Measurements from ENCODE around the gene LRRC26.
A peak's percentile ranks its signal among the peaks of the same experiment; 100 is the strongest.

LRRC26 gene

GRCh38 chr9:137150617-137151457, 19.0 kb downstream of the LRRC26 start:
- DNase-seq (ENCODE audit: low read depth in 2 of 2) = peak in 1 of 2 donors; percentile 29

- DNase-seq (ENCODE audit: low read depth in 2 of 2) = no peak
These were observed 19.8 kb downstream of the LRRC26 start for GRCh38 chr9:137149942-137150616.

GRCh38 chr9:137149363-137149762, 20.5 kb downstream of the LRRC26 start:
- no peak for DNase-seq (ENCODE audit: low read depth in 2 of 2)

GRCh38 chr9:137148661-137149060, 21.2 kb downstream of the LRRC26 start:
- no peak for DNase-seq (ENCODE audit: low read depth in 2 of 2)

GRCh38 chr9:137148242-137148641, 21.6 kb downstream of the LRRC26 start:
- DNase-seq (ENCODE audit: low read depth in 2 of 2) = no peak

- no peak for DNase-seq (ENCODE audit: low read depth in 2 of 2)
These were observed 22.1 kb downstream of the LRRC26 start for GRCh38 chr9:137147793-137148160.

GRCh38 chr9:137147091-137147792, 22.6 kb downstream of the LRRC26 start:
- DNase-seq (ENCODE audit: low read depth in 2 of 2) = no peak

GRCh38 chr9:137146527-137146918, 23.3 kb downstream of the LRRC26 start:
- no peak for DNase-seq (ENCODE audit: low read depth in 2 of 2)

GRCh38 chr9:137145731-137146526, 23.9 kb downstream of the LRRC26 start:
- no peak for DNase-seq (ENCODE audit: low read depth in 2 of 2)

GRCh38 chr9:137143459-137143858, 26.4 kb downstream of the LRRC26 start:
- DNase-seq (ENCODE audit: low read depth in 2 of 2) = no peak

GRCh38 chr9:137141976-137142936, 27.6 kb downstream of the LRRC26 start:
- no peak for DNase-seq (ENCODE audit: low read depth in 2 of 2)

- DNase-seq (ENCODE audit: low read depth in 2 of 2) = no peak
These were observed 28.6 kb downstream of the LRRC26 start for GRCh38 chr9:137141050-137141810.

- DNase-seq (ENCODE audit: low read depth in 2 of 2) = no peak
These were observed 29.5 kb downstream of the LRRC26 start for GRCh38 chr9:137140151-137141012.

- DNase-seq (ENCODE audit: low read depth in 2 of 2) = no peak
These were observed 30.2 kb downstream of the LRRC26 start for GRCh38 chr9:137139468-137140150.

GRCh38 chr9:137138722-137139467, 31.0 kb downstream of the LRRC26 start, which contains the start of gene GRIN1:
Gene GRIN1, plus strand, starts transcription at chr9:137139154. Its CDS starts 333 bp downstream, at chr9:137139487.
- no peak for DNase-seq (ENCODE audit: low read depth in 2 of 2)

GRCh38 chr9:137138058-137138721, 31.7 kb downstream of the LRRC26 start:
- no peak for DNase-seq (ENCODE audit: low read depth in 2 of 2)

All from stimulated activated CD4-positive, alpha-beta T cell treated with anti-CD3 and anti-CD28 coated beads, Interleukin-1b, Interleukin-23, amount 100 ng/mL, for 1 hour (primary cell).